NCI-H1436 treated with DMSO at 0.1 percent for 48 hours (cell line): Measurements from ENCODE around the gene C9orf43.
"Not testable (repeated sequence)": the region's sequence is repeated elsewhere in the genome, so short reads cannot be mapped to it uniquely, and the experiment has no call there.

Source experiments
- DNase-seq: peaks from one replicate; lab custom pipeline; 2025; lab: John Stamatoyannopoulos, UW

Gene C9orf43

GRCh38 chr9:113416149-113416721 is 5.7 kb downstream of the C9orf43 start:
- DNase-seq, result no peak

- DNase-seq, result no peak
Observed at GRCh38 chr9:113417370-113417769, 6.8 kb downstream of the C9orf43 start.

GRCh38 chr9:113421726-113422125 is 11.2 kb downstream of the C9orf43 start:
- DNase-seq, result no peak

DNA sequence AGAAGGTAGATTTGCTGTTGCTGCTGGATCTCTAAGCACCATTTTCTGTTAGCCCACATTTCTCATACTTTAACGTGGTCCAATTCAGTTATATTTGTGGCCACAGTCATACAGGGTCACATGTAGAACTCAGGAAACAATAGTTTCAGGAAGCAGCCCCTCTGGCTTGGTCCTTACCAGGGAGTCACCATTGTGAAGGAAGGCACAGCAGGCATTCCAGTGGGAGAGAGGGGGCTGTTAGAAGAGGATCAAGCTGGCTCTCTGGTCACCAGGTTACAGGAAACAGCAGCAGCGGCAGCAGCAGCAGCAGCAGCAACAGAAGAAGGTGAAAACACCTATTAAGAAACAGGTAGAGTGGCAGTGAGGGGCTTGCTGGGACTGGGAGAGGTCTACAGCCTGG is 14.5 kb downstream of the C9orf43 start:
- DNase-seq, result no peak

DNA sequence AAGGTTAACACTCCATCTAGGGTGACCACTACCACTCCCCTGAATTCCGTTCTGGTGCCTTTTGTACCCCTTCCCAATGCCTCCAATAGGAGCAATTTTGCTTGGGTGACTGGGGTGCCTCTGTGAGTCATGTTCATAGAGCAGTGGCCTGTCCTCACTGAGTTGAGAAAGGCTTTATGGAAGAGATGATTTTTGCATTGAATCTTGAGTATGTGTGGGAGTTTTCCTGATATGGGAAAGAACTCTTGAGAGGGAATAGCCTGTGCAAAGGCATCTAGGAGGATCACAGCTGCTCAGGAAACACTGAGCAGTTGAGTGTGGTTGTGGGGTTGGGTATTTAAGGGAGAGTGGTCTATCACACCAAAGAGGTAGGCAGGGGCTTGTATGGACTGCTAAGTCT is 16.2 kb downstream of the C9orf43 start:
- DNase-seq, result no peak

DNA sequence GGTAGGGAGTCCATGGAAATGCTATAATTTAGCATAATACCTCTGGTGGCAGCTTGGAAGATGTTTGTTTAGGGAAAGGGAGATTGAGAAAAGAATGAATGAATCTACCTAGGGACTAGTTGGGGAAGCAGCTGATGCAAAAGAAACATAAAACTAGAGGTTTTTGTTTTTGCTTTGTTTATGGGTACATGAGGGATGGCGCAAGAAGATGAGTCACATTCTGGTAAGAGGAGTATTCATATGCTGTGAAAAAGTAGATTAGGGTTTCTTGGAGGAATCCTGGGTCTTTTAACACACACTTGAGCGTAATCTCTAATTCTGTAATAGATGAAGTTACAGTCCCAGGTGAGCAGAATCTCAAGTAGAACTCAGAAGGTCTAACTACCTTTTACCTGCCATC is 17.1 kb downstream of the C9orf43 start:
- no peak for DNase-seq

DNA sequence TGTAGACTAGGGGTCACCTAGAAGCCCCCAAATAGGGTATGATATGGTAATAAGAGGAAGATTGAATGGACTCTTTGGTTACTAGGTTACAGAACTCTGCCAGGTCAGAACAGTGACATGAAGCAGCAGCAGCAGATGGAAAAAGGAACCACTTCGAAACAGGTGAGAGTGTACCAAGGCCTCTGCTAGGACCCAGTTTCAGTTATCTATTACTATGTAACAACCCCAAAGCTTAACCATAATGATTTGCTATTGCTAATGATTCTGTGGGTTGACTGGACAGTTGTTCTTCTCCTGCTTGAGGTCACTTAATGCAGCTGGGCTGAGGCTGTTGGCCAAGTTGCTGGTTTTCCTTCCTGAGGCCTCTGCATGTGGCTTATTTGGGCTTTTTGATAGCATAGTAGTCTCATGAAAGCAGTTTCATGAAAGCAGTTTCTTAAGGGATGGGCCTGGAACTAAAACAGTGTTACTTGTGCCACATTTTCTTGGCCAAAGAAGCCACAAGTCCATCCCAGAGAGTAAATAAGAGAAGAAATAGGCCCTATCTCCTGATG is 17.6 kb downstream of the C9orf43 start:
- DNase-seq, result no peak

GRCh38 chr9:113431191-113431590 is 20.6 kb downstream of the C9orf43 start:
- no peak for DNase-seq

DNA sequence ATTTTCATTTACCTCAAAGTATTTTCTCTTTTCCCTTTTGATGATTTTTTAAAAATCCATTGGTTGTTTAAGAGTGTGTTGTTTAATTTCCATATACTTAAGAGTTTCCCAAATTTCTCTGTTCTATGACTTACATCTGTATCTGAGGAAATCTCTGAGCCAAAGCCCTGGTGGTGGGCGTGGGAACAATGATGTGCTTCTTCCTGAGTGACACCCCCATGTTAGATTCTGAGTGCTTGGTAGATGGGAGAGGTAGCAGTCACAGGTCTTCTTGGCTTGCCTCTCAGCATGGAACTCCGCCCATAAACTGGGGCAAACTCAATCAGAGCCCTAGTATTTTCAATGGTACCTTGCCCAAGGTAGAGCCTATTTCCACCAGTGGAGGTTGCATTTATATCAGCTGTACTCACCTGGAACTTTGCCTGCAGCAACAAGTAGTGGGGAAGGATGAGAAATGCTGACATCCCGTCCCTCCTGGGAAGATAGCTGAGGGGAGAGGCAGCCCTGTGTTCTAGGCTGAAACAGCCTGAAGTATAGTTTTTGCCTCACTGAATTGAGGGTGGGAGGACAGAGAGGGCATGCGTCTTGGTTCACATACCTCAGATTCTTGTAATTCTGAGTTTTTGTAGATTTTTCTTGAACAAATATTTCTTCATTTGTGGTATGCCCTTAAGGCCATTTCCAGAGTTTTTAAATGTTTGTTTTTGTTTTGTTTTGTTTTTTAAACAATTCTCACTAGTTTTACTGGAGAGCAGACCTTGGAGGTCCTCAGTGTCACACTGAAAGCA is 26.4 kb downstream of the C9orf43 start:
- DNase-seq, result no peak

DNA sequence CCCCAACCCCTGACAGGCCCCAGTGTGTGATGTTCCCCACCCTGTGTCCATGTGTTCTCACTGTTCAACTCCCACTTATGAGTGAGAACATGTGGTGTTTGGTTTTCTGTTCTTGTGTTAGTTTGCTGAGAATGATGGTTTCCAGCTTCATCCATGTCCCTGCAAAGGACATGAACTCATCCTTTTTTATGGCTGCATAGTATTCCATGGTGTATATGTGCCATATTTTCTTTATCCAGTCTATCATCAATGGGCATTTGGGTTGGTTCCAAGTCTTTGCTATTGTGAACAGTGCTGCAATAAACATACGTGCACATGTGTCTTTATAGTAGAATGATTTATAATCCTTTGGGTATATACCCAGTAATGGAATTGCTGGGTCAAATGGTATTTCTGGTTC is 27.2 kb downstream of the C9orf43 start:
- DNase-seq, result not testable (repeated sequence)

DNA sequence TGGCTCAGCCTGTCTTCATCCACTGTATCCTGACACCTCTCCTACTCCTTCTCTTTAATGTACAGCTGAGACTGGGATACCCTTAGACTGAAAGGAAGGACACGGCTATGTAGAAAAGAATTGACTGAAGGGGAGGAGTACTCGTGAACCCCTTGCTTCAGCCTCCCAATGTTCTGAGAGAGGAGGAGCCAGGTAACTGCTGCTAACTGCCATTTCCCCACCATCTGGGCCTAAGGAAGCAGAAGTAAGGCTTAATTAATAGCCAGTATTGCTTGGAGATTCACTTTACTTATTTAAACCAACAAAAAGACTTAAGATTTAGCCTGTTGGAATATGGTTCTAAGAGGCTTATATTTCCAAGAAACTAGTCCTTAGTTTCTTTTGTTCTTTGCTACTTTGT is 34.2 kb downstream of the C9orf43 start:
- no peak for DNase-seq

GRCh38 chr9:113446323-113446740 is 35.8 kb downstream of the C9orf43 start:
- no peak for DNase-seq

DNA sequence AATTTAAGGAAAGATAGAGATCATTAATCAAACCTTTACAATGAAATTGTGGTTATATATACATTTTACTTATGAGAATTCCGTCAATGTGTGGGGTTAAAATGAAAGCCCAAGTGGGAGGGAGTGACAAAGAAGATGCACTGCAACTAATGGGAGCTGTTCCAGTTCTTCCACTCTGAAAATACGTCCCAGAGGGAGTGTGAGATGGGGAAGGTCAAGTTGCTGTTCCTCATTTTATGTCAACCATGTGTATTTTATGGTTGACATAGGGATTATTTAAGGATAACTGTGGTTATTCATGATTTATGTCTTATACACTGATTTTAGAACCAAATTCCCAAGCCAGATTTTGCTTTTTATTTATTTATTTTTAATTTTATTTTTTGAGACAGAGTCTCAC is 38.8 kb downstream of the C9orf43 start:
- DNase-seq, result no peak

GRCh38 chr9:113452113-113452605 is 41.6 kb downstream of the C9orf43 start:
- no peak for DNase-seq

DNA sequence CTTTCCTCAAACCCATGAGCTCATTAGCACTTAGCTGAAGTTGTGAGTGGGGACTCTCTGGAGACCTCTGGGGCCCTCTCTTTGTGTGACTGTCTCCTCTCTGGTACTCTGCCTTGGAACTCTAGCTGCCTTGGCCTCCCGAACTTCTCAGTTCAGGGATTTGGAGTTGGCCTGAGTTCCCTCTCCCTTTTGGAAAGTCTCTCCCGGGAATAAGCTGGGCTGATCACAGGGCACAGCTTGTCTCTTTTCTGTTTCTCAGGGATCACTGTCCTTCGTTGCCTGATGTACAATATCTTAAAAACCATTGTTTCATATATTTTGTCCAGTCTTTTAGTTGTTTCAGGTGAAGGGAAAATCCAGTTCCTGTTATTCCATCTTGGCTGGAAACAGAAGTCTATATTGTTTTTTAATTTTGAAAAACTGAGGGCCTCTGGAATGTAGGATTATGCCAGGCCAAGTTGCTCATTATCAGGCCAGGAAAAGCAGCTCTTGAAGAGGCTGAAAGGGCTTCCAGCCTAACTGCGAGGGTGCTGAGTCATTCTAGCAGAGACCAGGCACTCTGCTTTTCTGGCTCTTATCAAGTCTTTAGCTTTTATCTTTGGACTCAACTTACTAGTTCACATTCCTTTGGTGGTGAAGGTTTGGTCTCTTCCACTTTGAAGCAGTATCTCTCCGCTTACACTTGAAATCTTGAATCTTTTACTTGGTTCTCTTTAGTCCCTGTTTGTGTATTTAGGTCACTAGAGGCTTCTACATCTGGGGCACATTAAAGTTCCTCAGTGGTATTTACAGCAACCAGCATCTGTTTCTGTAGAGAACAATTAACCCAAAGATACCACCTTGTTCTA is 44.6 kb downstream of the C9orf43 start:
- DNase-seq, result no peak

DNA sequence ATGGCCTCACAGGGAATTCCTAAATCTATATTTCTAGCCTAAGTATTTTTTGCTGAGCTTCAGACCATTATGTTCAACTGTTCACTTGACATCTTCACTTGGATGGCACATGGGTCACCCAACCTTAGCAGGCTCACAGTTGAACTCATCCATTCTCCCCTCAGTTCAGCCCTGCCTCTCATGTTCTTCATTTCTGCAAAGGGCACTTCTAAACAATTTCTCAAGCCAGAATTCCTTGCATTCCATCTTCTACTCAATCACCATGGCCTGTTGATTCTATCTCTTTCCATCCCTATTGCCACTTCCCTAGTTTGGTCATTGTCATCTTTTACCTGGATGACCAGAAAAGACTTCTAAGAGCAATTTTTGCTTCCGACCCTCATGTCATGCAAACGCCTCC is 45.7 kb downstream of the C9orf43 start:
- no peak for DNase-seq

- DNase-seq, result no peak
Observed at GRCh38 chr9:113461285-113461684, 50.7 kb downstream of the C9orf43 start.

DNA sequence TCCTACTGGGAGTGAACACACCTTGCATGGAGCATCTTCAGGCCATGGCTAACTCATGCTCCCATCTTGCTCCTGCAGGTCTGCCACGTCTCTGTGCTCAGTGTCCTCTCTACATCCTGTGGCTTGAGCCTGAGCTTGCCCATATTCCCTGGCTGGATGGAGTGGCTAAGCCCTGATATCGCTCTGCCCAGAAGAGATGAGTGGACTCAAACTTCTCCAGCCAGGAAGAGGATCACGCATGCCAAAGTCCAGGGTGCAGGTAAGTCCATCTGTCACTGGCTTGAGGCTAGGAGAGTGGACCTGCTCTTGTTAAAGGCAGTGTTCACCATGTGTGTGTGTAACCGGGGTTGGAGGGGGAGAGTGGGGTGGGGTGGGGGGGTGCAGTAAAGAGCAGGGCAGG is 51.4 kb downstream of the C9orf43 start:
- DNase-seq, result no peak

GRCh38 chr9:113462781-113463286 is 52.3 kb downstream of the C9orf43 start:
- no peak for DNase-seq

GRCh38 chr9:113463418-113464285 is 53.1 kb downstream of the C9orf43 start, which contains the start of gene RGS3:
TSS of gene RGS3 (plus strand) at chr9:113463727. CDS start at chr9:113463803, 76 bp downstream.
- DNase-seq, result peak; percentile 65

DNA sequence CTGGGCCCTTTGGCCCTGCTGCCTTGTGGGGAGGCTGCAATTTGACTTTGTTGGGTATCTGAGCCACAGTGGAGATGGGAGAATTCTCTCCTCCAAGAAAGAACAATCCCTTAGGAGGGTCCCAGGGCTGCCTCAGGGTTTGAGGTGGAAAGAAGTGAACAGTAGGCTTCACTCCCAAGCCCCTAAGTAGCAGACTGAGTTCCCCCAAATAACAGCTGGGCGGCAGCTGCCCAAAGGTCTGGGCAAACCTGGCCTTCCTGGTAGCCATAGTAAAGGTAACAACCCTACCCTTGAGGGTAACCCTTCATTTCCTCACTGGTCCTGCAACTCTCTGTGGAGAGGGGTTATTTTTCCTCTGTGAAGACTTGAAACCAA is 53.7 kb downstream of the C9orf43 start:
- DNase-seq, result no peak
